GM19467 (cell line): ENCODE measurements around the gene GSE1.

ENCODE experiments used
- ATAC-seq: cut with Tn5 transposase; IDR thresholded peaks from one replicate; pipeline ENCODE4 v1.9.1; 2021; ENCODE audit warnings: mild to moderate bottlenecking, moderate library complexity; ENCODE audit not compliant: unreplicated experiment

Gene GSE1

DNA sequence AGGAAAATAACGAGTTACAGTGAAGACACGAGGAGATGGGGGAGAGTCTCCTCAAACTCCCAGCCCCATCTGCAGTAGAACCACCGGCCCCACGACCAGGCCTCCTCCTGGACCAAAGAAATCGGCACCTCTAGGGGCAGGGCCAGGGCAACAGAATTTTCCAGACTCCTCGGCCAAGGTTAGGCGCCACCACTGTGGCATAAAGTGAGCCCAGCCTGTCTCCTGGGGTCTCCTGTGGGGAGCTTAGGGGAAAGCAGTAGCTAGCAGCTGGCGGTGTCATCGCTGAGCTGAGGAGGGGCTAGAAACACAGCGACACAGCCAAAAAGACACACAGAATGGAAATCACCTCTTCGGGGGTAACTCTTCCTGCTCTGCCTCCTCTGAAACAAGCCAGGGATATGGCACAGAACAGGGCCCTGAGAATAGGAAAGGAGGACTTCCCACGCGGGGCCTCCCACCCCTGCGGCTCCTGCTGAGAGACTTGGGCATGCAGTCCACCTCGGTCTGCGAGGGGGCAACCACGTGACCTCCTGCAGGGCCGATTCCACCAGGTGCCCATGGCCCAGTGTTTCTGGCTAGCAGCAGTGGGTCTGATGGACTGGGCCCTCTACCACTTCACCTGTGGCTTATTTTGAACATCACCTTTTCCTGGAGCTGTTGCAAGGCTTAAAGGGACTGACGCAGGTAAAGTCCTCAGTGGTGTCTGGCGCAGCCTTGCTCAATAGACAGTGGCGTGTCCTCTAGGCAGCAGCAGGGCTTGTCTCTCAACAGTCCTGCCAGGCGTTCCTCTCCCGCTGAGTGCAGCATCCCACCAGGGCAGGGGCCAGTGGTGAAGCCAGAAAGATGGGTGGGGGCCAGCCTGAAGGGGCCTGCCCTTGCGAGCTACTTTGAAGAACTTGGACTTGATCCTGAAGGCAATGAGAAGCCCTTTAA, 82.3 kb downstream of the GSE1 start:
- no peak for ATAC-seq

DNA sequence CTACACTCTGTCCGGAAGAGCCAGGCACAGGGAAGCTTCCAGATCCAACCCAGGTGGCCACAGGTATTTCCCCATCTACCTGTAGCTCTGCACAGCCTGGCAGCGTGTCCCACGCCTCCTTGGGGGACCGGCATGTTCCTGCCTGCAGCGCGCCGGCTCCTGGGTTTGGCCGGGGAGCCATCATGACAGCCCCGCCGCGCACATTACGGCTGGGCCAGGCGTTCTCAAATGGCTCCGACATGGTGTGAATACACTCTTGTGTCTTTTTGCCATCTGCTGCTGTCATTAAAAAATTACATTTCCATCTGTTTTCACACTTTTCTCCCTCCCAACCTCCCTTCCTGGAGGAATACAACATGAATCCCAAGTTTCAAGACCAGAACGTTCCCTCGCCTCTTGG, 83.7 kb downstream of the GSE1 start:
- ATAC-seq, result no peak

DNA sequence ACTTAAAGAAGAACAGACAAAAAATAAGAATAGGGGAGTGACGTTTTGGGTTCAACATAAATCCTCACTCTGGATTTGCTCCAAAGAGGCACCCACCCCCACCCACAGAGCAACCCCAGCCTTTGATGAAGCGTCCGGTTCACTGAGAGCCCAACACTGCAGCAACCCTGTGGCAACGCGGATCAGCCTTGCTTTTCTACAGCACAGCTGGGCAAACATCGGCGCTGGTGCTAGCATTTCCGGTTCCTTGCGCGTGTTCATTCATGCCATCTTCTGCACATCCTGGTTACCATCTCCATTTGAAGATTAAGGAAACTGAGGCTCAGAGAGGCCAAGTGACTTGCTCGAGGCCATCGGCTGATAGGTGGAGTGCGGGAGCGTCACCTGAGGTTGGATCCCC, 84.3 kb downstream of the GSE1 start:
- no peak for ATAC-seq

GRCh38 chr16:85698459-85698891, 85.4 kb downstream of the GSE1 start:
- no peak for ATAC-seq

DNA sequence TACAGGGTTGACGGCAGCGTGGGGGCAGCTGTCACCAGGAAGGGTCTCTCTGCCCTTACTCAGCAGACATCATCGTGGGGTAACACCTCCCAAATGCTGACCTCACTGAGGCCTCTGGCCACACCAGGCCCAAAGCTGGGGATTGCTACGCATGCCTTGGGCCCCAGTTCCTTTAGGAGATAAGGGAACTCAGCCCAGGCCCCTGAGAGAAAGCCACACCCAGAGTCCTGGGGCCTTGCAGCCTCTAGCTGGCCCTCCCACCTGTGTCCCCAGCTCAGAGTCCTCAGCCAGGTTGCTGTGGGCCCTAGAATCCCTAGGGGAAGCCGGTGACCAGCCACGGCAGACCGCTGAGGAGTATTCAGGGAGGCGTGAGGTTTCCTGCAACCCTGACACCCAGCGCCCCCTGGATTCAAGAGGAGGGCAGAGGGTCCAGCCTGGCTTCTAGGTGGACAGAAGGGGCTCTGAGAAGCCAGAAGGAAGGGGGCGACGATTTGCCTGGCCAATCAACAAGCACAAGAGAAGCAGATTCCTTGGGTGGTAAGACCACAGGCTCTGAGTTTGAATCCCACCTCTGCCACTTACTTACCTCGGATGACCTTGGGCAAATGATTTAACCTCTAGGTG, 85.9 kb downstream of the GSE1 start:
- no peak for ATAC-seq

- ATAC-seq, result no peak
These were observed 86.5 kb downstream of the GSE1 start for GRCh38 chr16:85699628-85700027.

DNA sequence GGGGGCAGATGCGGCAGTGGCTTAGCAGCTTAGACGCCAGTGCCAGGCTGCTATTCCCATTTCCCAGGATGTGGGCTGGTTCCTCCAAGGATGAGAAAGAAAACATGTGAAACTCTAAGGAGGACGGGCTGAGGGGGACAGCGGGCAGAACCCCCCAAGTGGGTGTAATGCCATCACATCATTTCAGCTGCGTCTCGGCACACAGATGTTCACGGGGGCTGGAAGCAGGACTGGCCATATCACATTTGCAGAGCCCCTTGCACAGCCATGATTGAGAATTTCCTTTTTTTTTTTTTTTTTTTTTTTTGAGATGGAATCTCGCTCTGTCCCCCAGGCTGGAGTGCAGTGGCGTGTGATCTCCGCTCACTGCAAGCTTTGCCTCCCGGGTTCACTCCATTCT, 90.9 kb downstream of the GSE1 start:
- ATAC-seq, result no peak

GRCh38 chr16:85704900-85705846, 92.1 kb downstream of the GSE1 start:
- ATAC-seq, result no peak

DNA sequence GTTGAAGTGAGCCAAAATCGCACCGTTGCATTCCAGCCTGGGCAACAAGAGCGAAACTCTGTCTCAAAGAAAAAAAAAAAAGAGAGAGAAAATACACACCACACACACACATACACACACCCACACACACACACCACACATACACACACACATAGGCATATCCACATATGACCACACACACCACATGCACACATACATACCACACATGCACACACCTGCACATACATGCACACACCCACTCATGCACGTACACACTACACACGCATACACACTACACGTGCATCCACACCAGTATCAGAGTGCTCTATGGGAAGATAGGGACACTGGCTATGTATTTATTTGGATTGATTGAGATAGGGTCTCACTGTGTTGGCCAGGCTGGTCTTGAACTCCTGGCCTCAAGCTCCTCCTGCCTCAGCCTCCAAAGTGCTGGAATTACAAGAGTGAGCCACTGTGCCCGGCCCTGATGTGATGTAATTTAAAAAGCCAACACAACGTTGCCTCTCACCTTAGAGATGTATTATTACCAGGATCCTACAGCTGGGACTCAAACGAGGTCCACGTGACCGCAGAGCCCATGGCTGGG, 93.4 kb downstream of the GSE1 start:
- ATAC-seq, result no peak

DNA sequence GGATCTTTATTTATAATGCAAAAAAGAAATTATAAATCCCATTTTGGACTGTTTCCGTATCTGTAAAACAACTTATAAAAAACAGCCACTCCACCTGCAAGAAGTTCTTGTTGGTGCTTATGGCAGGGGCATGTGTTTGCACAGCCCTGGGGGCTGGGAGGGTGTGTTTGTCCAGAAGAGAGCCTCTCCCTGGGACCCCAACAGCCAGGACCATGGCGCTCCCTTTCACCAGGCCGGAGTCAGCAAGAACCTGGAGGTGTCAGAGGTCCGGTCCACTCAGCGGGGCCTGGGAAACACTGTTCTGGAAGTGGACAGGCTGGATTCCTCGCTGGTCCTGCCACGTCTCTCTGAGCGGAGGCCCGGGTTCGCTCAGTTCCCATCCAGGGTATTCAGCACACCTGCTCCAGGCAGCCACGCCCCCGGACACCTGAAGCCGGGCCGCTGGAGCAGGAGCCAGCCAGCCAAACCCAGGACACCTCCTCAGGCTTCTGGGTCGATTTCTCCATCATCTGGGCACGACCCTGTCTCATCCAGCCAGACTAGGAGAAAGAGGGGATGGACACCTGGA, 94.5 kb downstream of the GSE1 start:
- ATAC-seq, result no peak

DNA sequence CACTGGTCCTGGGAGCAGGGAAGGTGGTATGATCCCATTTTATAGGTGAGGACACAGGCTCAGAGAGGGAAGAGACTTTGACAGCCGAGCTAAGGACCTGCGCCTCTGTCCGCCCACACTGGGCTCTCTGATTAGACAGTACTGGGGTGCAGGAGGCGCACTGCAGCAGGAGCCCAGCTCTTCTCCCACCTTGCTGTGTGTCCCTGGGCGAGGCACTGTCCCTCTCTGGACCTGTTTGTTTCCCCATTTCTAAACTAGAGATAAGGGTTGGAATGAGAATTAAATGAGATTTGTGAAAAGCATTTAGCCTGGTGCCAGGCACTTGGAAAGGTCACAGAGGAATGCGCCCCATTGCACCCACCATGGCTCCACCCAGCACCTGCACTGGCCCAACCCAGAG, 95.2 kb downstream of the GSE1 start:
- no peak for ATAC-seq

- ATAC-seq, result no peak
These were observed 96.9 kb downstream of the GSE1 start for GRCh38 chr16:85709766-85710585.

DNA sequence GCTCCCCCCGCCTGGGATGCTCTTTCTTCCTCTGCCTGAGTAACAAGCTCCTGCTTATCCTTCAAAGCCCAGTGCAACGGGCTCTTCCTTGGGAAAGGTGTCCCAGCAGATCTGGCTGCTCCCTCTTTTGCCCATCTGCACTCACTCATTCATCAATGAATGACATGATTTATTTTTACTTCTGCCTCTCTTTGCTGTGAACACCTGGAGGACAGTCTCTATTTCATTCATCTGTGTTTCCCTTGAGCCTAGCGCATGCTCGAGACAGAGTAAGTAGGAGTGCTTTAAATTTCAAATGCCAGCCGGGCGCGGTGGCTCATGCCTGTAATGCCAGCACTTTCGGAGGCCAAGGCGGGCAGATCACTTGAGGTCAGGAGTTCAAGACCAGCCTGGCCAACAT, 97.6 kb downstream of the GSE1 start:
- ATAC-seq, result no peak

GRCh38 chr16:85711982-85712587, 99.0 kb downstream of the GSE1 start:
- ATAC-seq, result no peak

- ATAC-seq, result no peak
These were observed 99.7 kb downstream of the GSE1 start for GRCh38 chr16:85712801-85713200.

DNA sequence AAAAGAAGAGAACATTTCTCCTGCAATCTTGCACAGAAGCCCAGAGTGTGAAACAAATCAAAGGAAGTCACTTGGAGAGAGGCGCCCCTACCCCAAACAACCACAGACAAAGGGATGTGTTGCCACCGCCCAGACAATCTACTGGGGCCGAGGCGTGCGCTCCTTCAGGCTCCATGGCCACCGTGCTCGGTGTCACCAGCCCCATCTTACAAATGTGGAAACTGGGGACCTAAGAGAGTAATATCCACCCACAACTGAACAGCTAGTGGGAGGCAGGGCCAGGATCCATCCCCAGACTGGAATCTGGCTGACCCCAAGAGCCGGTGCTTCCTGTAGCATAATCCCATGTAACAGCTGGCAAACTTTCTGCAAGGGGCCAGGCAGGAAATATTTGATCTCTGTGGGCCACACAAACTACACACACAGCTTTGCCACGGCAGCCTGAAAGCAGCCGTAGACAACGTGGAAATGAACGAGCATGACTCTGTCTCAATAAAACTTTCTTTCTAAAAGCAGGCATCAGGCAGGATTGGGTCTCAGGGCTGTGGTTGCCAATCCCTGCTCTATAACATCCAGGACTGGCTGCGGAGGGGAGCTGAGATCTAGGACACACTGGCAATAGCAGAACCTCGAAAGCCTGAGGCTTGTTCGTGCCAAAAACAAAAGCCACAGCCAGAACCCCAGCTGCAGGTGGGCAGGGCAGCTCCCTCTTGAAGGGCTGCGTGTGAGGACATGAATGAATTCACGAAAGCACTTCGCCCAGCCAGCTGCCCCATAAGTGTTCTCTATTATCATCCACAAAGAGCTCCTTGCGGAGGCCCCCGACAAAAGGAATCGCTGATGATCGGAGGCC, 102.3 kb downstream of the GSE1 start:
- ATAC-seq, result no peak

DNA sequence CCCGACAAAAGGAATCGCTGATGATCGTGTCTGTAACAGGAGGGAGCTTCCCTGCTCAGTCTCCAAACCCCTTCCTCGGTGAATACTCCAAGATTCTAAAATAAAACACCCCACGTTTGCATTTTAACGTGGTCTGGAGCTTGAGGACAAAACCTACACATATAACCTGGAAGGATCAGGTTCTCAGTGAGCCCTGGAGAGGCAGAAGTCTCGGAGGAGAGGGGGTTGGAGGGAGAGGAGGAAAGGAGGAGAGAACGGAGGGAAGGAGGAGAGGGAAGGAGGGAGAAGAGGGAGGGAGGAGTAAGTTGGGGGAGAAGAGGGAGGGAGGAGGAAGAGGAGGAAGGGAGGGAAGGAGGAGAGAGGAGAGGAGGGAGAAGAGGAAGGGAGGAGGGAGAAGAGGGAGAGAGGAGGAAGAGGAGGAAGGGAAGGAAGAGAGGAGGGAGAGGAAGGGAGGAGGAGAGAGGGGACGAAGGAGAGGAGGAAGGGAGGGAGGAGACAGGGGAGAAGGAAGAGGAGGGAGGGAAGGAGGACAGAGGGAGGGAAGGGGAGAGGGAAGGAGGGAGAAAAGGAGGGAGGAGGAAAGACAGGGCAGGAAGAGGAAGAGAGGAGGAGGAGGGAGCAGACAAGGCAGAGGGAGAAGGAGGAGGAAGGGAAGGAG, 103.0 kb downstream of the GSE1 start:
- ATAC-seq, result no peak

GRCh38 chr16:85716680-85717038, 103.5 kb downstream of the GSE1 start:
- no peak for ATAC-seq
